ENCODE measurements around the gene CUEDC1.
A peak's percentile ranks its signal among the peaks of the same experiment; 100 is the strongest.

CUEDC1 gene

GRCh38 chr17:57930239-57930638 lies 25.0 kb downstream of the CUEDC1 start:
- Histone ChIP-seq H3K9me3 (replicated peaks in 1 of 2; ENCODE audit: control insufficient read depth in 2 of 2, insufficient read depth in 1 of 2, low read depth in 1 of 2, low read length in 2 of 2) (no peaks in the 10 kb centered on the region), H2AK5ac (ENCODE audit: low read depth, low read length) (peak overlapping the region; percentile 41), H3K23ac (ENCODE audit: low read depth, low read length, poor library complexity) (no peak overlapping the region), H3K4me2 (ENCODE audit: insufficient read depth, low read length, poor library complexity, severe bottlenecking) (no peak overlapping the region), H3K36me3 (replicated peaks in 1 of 2; ENCODE audit: control insufficient read depth in 2 of 2, insufficient read depth in 2 of 2, low read length in 2 of 2) (peaks cover 0 to 4% of the 10 kb centered on the region in 2 donors), H3K27ac (replicated peaks; ENCODE audit: low read length) (no peak overlapping the region), H3K27me3 (ENCODE audit: control insufficient read depth in 3 of 3, insufficient read depth in 3 of 3, low read depth in 1 of 3, low read length in 3 of 3) (no peaks in the 10 kb centered on the region), H3K79me1 (ENCODE audit: low read depth, low read length) (peaks cover 3% of the 10 kb centered on the region), H3K4me1 (ENCODE audit: control insufficient read depth in 2 of 2, insufficient read depth in 1 of 2, low read depth in 1 of 2, low read length in 2 of 2) (peaks cover 56 to 66% of the 10 kb centered on the region in 2 donors), H3K9ac (ENCODE audit: low read depth, low read length, poor library complexity) (no peak overlapping the region), H2BK15ac (ENCODE audit: low read length) (peak overlapping the region; percentile 33), H2BK120ac (ENCODE audit: low read depth, low read length) (no peak overlapping the region), H2AFZ (ENCODE audit: low read length) (no peak overlapping the region), H3K4me3 (ENCODE audit: low read length in 2 of 2) (no peak overlapping the region), H3K4ac (ENCODE audit: low read length) (no peak overlapping the region), H3K18ac (ENCODE audit: low read length) (peak overlapping the region; percentile 46), H4K8ac (ENCODE audit: low read depth, low read length) (no peak overlapping the region), H2BK12ac (ENCODE audit: low read length) (no peak overlapping the region), H4K91ac (ENCODE audit: low read depth, low read length, poor library complexity) (no peak overlapping the region), H2BK5ac (ENCODE audit: low read length) (no peak overlapping the region), H3K14ac (ENCODE audit: low read length) (no peak overlapping the region)
- no CpG with 5 or more reads among the region's 5 CpGs for WGBS, 2 donors (ENCODE audit: extremely low coverage in 2 of 2, insufficient read length in 2 of 2, insufficient replicate concordance in 1 of 2)
- DNase-seq (ENCODE audit: low spot score) = no peak

GRCh38 chr17:57929386-57929785 lies 25.8 kb downstream of the CUEDC1 start:
- H3K4me3 ChIP-seq (ENCODE audit: low read length in 2 of 2) = no peak overlapping the region
- H3K27me3 ChIP-seq (ENCODE audit: control insufficient read depth in 3 of 3, insufficient read depth in 3 of 3, low read depth in 1 of 3, low read length in 3 of 3) = no peaks in the 10 kb centered on the region
- H2AFZ ChIP-seq (ENCODE audit: low read length) = no peak overlapping the region
- no peak overlapping the region for H2BK5ac ChIP-seq (ENCODE audit: low read length)
- H3K4me1 ChIP-seq (ENCODE audit: control insufficient read depth in 2 of 2, insufficient read depth in 1 of 2, low read depth in 1 of 2, low read length in 2 of 2) = peaks cover 55 to 61% of the 10 kb centered on the region in 2 donors
- H3K79me1 ChIP-seq (ENCODE audit: low read depth, low read length) = peaks cover 3% of the 10 kb centered on the region
- no peak for DNase-seq (ENCODE audit: low spot score)
- H3K9ac ChIP-seq (ENCODE audit: low read depth, low read length, poor library complexity) = no peak overlapping the region
- WGBS, 2 donors (ENCODE audit: extremely low coverage in 2 of 2, insufficient read length in 2 of 2, insufficient replicate concordance in 1 of 2) = no CpG with 5 or more reads among the region's 4 CpGs
- H2AK5ac ChIP-seq (ENCODE audit: low read depth, low read length) = no peak overlapping the region
- H3K23ac ChIP-seq (ENCODE audit: low read depth, low read length, poor library complexity) = no peak overlapping the region
- no peak overlapping the region for H3K4me2 ChIP-seq (ENCODE audit: insufficient read depth, low read length, poor library complexity, severe bottlenecking)
- H2BK15ac ChIP-seq (ENCODE audit: low read length) = no peak overlapping the region
- no peaks in the 10 kb centered on the region for H3K9me3 ChIP-seq (replicated peaks in 1 of 2; ENCODE audit: control insufficient read depth in 2 of 2, insufficient read depth in 1 of 2, low read depth in 1 of 2, low read length in 2 of 2)
- no peak overlapping the region for H3K4ac ChIP-seq (ENCODE audit: low read length)
- H3K27ac ChIP-seq (replicated peaks; ENCODE audit: low read length) = no peak overlapping the region
- no peak overlapping the region for H3K14ac ChIP-seq (ENCODE audit: low read length)
- no peak overlapping the region for H4K91ac ChIP-seq (ENCODE audit: low read depth, low read length, poor library complexity)
- H3K18ac ChIP-seq (ENCODE audit: low read length) = no peak overlapping the region
- H4K8ac ChIP-seq (ENCODE audit: low read depth, low read length) = no peak overlapping the region
- no peak overlapping the region for H2BK12ac ChIP-seq (ENCODE audit: low read length)
- H3K36me3 ChIP-seq (replicated peaks in 1 of 2; ENCODE audit: control insufficient read depth in 2 of 2, insufficient read depth in 2 of 2, low read length in 2 of 2) = peaks cover 0 to 4% of the 10 kb centered on the region in 2 donors
- H2BK120ac ChIP-seq (ENCODE audit: low read depth, low read length) = no peak overlapping the region

- H3K4me1 ChIP-seq (ENCODE audit: control insufficient read depth in 2 of 2, insufficient read depth in 1 of 2, low read depth in 1 of 2, low read length in 2 of 2) = peaks cover 55 to 59% of the 10 kb centered on the region in 2 donors
- no peak overlapping the region for H2BK5ac ChIP-seq (ENCODE audit: low read length)
- H3K4ac ChIP-seq (ENCODE audit: low read length) = no peak overlapping the region
- H2AK5ac ChIP-seq (ENCODE audit: low read depth, low read length) = no peak overlapping the region
- H3K23ac ChIP-seq (ENCODE audit: low read depth, low read length, poor library complexity) = no peak overlapping the region
- H3K4me3 ChIP-seq (ENCODE audit: low read length in 2 of 2) = no peak overlapping the region
- H4K8ac ChIP-seq (ENCODE audit: low read depth, low read length) = no peak overlapping the region
- no peak for DNase-seq (ENCODE audit: low spot score)
- no peak overlapping the region for H2BK120ac ChIP-seq (ENCODE audit: low read depth, low read length)
- no peak overlapping the region for H2AFZ ChIP-seq (ENCODE audit: low read length)
- peaks cover 3% of the 10 kb centered on the region for H3K79me1 ChIP-seq (ENCODE audit: low read depth, low read length)
- H3K4me2 ChIP-seq (ENCODE audit: insufficient read depth, low read length, poor library complexity, severe bottlenecking) = no peak overlapping the region
- no peak overlapping the region for H3K14ac ChIP-seq (ENCODE audit: low read length)
- H3K36me3 ChIP-seq (replicated peaks in 1 of 2; ENCODE audit: control insufficient read depth in 2 of 2, insufficient read depth in 2 of 2, low read length in 2 of 2) = peaks cover 0 to 5% of the 10 kb centered on the region in 2 donors
- H3K9me3 ChIP-seq (replicated peaks in 1 of 2; ENCODE audit: control insufficient read depth in 2 of 2, insufficient read depth in 1 of 2, low read depth in 1 of 2, low read length in 2 of 2) = no peaks in the 10 kb centered on the region
- no CpG with 5 or more reads among the region's 5 CpGs for WGBS, 2 donors (ENCODE audit: extremely low coverage in 2 of 2, insufficient read length in 2 of 2, insufficient replicate concordance in 1 of 2)
- H3K9ac ChIP-seq (ENCODE audit: low read depth, low read length, poor library complexity) = no peak overlapping the region
- no peak overlapping the region for H3K27ac ChIP-seq (replicated peaks; ENCODE audit: low read length)
- H2BK12ac ChIP-seq (ENCODE audit: low read length) = no peak overlapping the region
- no peaks in the 10 kb centered on the region for H3K27me3 ChIP-seq (ENCODE audit: control insufficient read depth in 3 of 3, insufficient read depth in 3 of 3, low read depth in 1 of 3, low read length in 3 of 3)
- H2BK15ac ChIP-seq (ENCODE audit: low read length) = no peak overlapping the region
- no peak overlapping the region for H4K91ac ChIP-seq (ENCODE audit: low read depth, low read length, poor library complexity)
- no peak overlapping the region for H3K18ac ChIP-seq (ENCODE audit: low read length)
Observed at GRCh38 chr17:57928928-57929327, 26.3 kb downstream of the CUEDC1 start.

- H3K4me3 ChIP-seq (ENCODE audit: low read length in 2 of 2) = no peak overlapping the region
- no CpG with 5 or more reads among the region's 5 CpGs for WGBS, 2 donors (ENCODE audit: extremely low coverage in 2 of 2, insufficient read length in 2 of 2, insufficient replicate concordance in 1 of 2)
Observed at GRCh38 chr17:57927048-57927723, 28.0 kb downstream of the CUEDC1 start.

More at GRCh38 chr17:57927048-57927723, 28.0 kb downstream of the CUEDC1 start:
- Histone ChIP-seq H3K36me3 (replicated peaks in 1 of 2; ENCODE audit: control insufficient read depth in 2 of 2, insufficient read depth in 2 of 2, low read length in 2 of 2) (peaks cover 0 to 15% of the 10 kb centered on the region in 2 donors), H2BK5ac (ENCODE audit: low read length) (no peak overlapping the region), H4K91ac (ENCODE audit: low read depth, low read length, poor library complexity) (no peak overlapping the region), H2AK5ac (ENCODE audit: low read depth, low read length) (no peak overlapping the region), H3K4me2 (ENCODE audit: insufficient read depth, low read length, poor library complexity, severe bottlenecking) (peak overlapping the region; percentile 28), H4K8ac (ENCODE audit: low read depth, low read length) (no peak overlapping the region), H3K14ac (ENCODE audit: low read length) (no peak overlapping the region), H2BK12ac (ENCODE audit: low read length) (no peak overlapping the region), H3K9me3 (replicated peaks in 1 of 2; ENCODE audit: control insufficient read depth in 2 of 2, insufficient read depth in 1 of 2, low read depth in 1 of 2, low read length in 2 of 2) (no peaks in the 10 kb centered on the region), H2BK15ac (ENCODE audit: low read length) (no peak overlapping the region), H3K79me1 (ENCODE audit: low read depth, low read length) (no peaks in the 10 kb centered on the region), H3K4ac (ENCODE audit: low read length) (no peak overlapping the region), H3K23ac (ENCODE audit: low read depth, low read length, poor library complexity) (no peak overlapping the region), H3K18ac (ENCODE audit: low read length) (no peak overlapping the region), H3K27ac (replicated peaks; ENCODE audit: low read length) (peak overlapping the region; percentile 74), H2BK120ac (ENCODE audit: low read depth, low read length) (no peak overlapping the region), H3K9ac (ENCODE audit: low read depth, low read length, poor library complexity) (no peak overlapping the region), H3K27me3 (ENCODE audit: control insufficient read depth in 3 of 3, insufficient read depth in 3 of 3, low read depth in 1 of 3, low read length in 3 of 3) (no peaks in the 10 kb centered on the region), H2AFZ (ENCODE audit: low read length) (no peak overlapping the region), H3K4me1 (ENCODE audit: control insufficient read depth in 2 of 2, insufficient read depth in 1 of 2, low read depth in 1 of 2, low read length in 2 of 2) (peaks cover 44 to 53% of the 10 kb centered on the region in 2 donors)
- DNase-seq (ENCODE audit: low spot score) = peak; percentile 69
